ENCODE measurements around the gene WDFY4. TPM values are rescaled to one million over a fixed set of nuclear protein-coding genes. Genes with fewer than 3 reads are reported as not detected.

WDFY4 gene
- polyA plus RNA-seq, 3 donors, result 1.1 to 2.4 (median 2.4) TPM

GRCh38 chr10:48744587-48744986 is 59.9 kb downstream of the WDFY4 start:
- DNase-seq, result no peak

GRCh38 chr10:48745662-48746245 is 61.1 kb downstream of the WDFY4 start:
- no peak for DNase-seq

- DNase-seq, result no peak
Measured at GRCh38 chr10:48748573-48748972, 63.9 kb downstream of the WDFY4 start.

- DNase-seq, result no peak
Measured at GRCh38 chr10:48749254-48749787, 64.6 kb downstream of the WDFY4 start.

GRCh38 chr10:48750019-48750418 is 65.3 kb downstream of the WDFY4 start:
- no peak for DNase-seq

- no peak for DNase-seq
Measured at GRCh38 chr10:48750991-48751390, 66.3 kb downstream of the WDFY4 start.

- DNase-seq, result no peak
Measured at GRCh38 chr10:48751730-48752129, 67.1 kb downstream of the WDFY4 start.

GRCh38 chr10:48758411-48758810 is 73.7 kb downstream of the WDFY4 start:
- DNase-seq, result no peak

GRCh38 chr10:48759113-48759901 is 74.6 kb downstream of the WDFY4 start:
- no peak for DNase-seq

GRCh38 chr10:48760983-48761382 is 76.3 kb downstream of the WDFY4 start:
- DNase-seq, result no peak

- DNase-seq, result no peak
Measured at GRCh38 chr10:48762064-48763042, 77.7 kb downstream of the WDFY4 start.

- no peak for DNase-seq
Measured at GRCh38 chr10:48763403-48763965, 78.8 kb downstream of the WDFY4 start.

GRCh38 chr10:48764486-48764885 is 79.8 kb downstream of the WDFY4 start:
- DNase-seq, result no peak

GRCh38 chr10:48765039-48765438 is 80.4 kb downstream of the WDFY4 start:
- DNase-seq, result no peak

- DNase-seq, result no peak
Measured at GRCh38 chr10:48765527-48765926, 80.9 kb downstream of the WDFY4 start.

- no peak for DNase-seq
Measured at GRCh38 chr10:48767373-48768143, 82.9 kb downstream of the WDFY4 start.

- DNase-seq, result no peak
Measured at GRCh38 chr10:48768144-48768766, 83.6 kb downstream of the WDFY4 start.

- no peak for DNase-seq
Measured at GRCh38 chr10:48768926-48769325, 84.3 kb downstream of the WDFY4 start.

GRCh38 chr10:48769706-48770435 is 85.2 kb downstream of the WDFY4 start:
- DNase-seq, result no peak

GRCh38 chr10:48770561-48771089 is 86.0 kb downstream of the WDFY4 start:
- no peak for DNase-seq

Data from renal pelvis (tissue), 4 donors.